ENCODE results near the gene TBL2. TPM values are rescaled to one million over a fixed set of nuclear protein-coding genes. Genes with fewer than 3 reads are reported as not detected.
"Not testable (repeated sequence)": the region's sequence is repeated elsewhere in the genome, so short reads cannot be mapped to it uniquely, and the experiment has no call there.

TBL2 gene
- total RNA-seq, 1 donor from 2014 or later = 9.6 TPM

GRCh38 chr7:73615886-73616285, 37.5 kb upstream of the TBL2 start:
- intact Hi-C loops (cut with micrococcal nuclease) = no loop called here
- peaks cover 55% of the 10 kb centered on the region for H3K27me3 ChIP-seq (ENCODE audit: low read depth)
- no peak for DNase-seq

DNA sequence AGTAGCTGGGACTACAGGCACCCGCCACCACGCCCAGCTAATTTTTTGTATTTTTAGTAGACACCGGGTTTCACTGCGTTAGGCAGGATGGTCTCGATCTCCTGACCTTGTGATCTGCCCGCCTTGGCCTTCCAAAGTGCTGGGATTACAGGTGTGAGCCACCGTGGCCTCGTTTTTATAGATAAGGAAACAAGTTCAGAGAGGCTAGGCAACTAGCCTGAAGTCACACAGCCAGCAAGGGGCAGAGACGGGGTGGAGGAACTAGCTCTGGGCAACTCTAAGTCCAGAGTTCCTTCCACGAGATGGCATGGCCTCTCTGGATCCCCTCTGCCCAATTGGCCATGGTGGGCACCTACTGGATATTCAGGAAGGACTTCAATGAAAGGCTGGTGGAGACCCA, 36.6 kb upstream of the TBL2 start:
- H3K4me1 ChIP-seq; DNase-seq; intact Hi-C loops (cut with micrococcal nuclease); H3K9me3 ChIP-seq (replicated peaks); H3K27ac ChIP-seq (replicated peaks); H3K4me3 ChIP-seq; H3K36me3 ChIP-seq: not testable (repeated sequence)
- peaks cover 55% of the 10 kb centered on the region for H3K27me3 ChIP-seq (ENCODE audit: low read depth)

More at GRCh38 chr7:73615886-73616285, 37.5 kb upstream of the TBL2 start:
- TF ChIP-seq, protein P1, sequence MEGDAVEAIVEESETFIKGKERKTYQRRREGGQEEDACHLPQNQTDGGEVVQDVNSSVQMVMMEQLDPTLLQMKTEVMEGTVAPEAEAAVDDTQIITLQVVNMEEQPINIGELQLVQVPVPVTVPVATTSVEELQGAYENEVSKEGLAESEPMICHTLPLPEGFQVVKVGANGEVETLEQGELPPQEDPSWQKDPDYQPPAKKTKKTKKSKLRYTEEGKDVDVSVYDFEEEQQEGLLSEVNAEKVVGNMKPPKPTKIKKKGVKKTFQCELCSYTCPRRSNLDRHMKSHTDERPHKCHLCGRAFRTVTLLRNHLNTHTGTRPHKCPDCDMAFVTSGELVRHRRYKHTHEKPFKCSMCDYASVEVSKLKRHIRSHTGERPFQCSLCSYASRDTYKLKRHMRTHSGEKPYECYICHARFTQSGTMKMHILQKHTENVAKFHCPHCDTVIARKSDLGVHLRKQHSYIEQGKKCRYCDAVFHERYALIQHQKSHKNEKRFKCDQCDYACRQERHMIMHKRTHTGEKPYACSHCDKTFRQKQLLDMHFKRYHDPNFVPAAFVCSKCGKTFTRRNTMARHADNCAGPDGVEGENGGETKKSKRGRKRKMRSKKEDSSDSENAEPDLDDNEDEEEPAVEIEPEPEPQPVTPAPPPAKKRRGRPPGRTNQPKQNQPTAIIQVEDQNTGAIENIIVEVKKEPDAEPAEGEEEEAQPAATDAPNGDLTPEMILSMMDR (IDR thresholded peaks at IDR 0.05; ENCODE audit: borderline replicate concordance) = no peak
- Histone ChIP-seq H3K4me3 (no peak overlapping the region), H3K36me3 (no peaks in the 10 kb centered on the region), H3K9me3 (replicated peaks) (no peaks in the 10 kb centered on the region), H3K27ac (replicated peaks) (no peak overlapping the region), H3K4me1 (no peaks in the 10 kb centered on the region)

- H3K27ac ChIP-seq (replicated peaks) = no peak overlapping the region
- H3K27me3 ChIP-seq (ENCODE audit: low read depth) = peaks cover 59% of the 10 kb centered on the region
- intact Hi-C loops (cut with micrococcal nuclease) = no loop called here
- H3K36me3 ChIP-seq = no peaks in the 10 kb centered on the region
- H3K4me1 ChIP-seq = no peaks in the 10 kb centered on the region
- DNase-seq = no peak
- TF ChIP-seq, protein P1 (IDR thresholded peaks at IDR 0.05; ENCODE audit: borderline replicate concordance) = no peak
- H3K4me3 ChIP-seq = no peak overlapping the region
- no peaks in the 10 kb centered on the region for H3K9me3 ChIP-seq (replicated peaks)
These were observed 35.8 kb upstream of the TBL2 start for GRCh38 chr7:73613954-73614735.

DNA sequence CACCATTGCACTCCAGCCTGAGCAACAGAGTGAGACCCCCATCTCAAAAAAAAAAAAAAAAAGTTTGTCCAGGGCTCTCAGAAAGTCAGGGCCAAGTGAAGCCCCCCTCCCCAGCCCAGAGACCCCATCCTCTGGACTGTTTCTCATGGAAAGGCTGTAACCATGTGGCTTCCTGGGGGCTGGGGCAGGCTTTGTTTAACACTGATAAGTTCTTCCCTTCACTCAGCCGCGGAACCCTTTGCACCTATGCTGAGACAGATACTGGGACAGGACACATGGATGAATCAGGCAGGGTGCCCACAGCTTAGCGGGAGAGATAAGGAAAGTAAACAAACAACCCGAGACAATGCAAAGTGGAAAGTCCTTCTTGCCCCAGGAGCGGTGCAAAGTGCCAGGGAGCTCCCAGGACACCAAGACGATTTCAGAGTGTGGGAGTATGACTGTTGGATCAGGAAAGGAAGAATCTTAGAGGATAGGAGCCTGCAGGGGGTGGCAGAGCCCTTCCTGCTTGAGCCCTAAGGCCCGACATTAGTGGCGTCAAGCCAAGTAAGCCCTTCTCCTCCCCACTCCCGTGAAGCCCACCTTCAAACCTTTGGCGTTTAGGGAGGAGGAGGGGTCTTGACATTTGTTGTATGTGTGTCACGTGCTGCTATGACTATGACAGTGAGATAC, 34.4 kb upstream of the TBL2 start:
- H3K4me3 ChIP-seq = no peak overlapping the region
- DNase-seq = no peak
- no peak overlapping the region for H3K27ac ChIP-seq (replicated peaks)
- TF ChIP-seq, protein P1 (IDR thresholded peaks at IDR 0.05; ENCODE audit: borderline replicate concordance) = no peak
- no peaks in the 10 kb centered on the region for H3K4me1 ChIP-seq
- H3K9me3 ChIP-seq (replicated peaks) = no peaks in the 10 kb centered on the region
- H3K36me3 ChIP-seq = no peaks in the 10 kb centered on the region
- intact Hi-C loops (cut with micrococcal nuclease) = no loop called here
- peaks cover 59% of the 10 kb centered on the region for H3K27me3 ChIP-seq (ENCODE audit: low read depth)

DNA sequence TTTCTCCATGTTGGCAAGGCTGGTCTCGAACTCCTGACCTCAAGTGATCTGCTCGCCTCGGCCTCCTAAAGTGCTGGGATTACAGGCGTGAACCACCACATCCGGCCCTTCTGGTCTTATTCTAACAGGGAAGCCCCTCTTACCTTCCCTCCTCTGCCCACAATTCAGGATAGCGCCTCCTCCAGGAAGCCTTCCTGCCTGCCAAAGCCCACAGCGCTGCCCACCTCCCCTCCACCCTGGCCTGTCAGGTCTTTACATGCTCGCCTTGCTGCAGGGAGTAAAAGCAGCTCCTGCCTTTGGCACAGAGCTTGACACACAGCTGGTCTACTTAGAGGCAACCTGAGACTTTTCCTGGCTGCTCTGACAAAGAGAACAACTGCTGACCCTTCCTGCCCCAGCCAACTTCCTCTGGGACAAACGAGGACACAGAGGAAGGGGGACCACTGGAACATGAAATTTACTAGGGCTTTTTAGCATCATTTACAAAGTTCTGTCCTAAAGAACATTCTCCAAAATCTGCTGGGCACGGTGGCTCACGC, 32.7 kb upstream of the TBL2 start:
- Histone ChIP-seq H3K9me3 (replicated peaks) (no peaks in the 10 kb centered on the region), H3K4me3 (no peak overlapping the region), H3K36me3 (no peaks in the 10 kb centered on the region), H3K27ac (replicated peaks) (no peak overlapping the region), H3K27me3 (ENCODE audit: low read depth) (peaks cover 71% of the 10 kb centered on the region), H3K4me1 (peaks cover 4% of the 10 kb centered on the region)
- intact Hi-C loops (cut with micrococcal nuclease) = no loop called here
- TF ChIP-seq, protein P1 (IDR thresholded peaks at IDR 0.05; ENCODE audit: borderline replicate concordance) = no peak
- no peak for DNase-seq

- H3K36me3 ChIP-seq = no peaks in the 10 kb centered on the region
- TF ChIP-seq, protein P1 (IDR thresholded peaks at IDR 0.05; ENCODE audit: borderline replicate concordance) = no peak
- no peak overlapping the region for H3K4me3 ChIP-seq
- no peak overlapping the region for H3K27ac ChIP-seq (replicated peaks)
- peaks cover 4% of the 10 kb centered on the region for H3K4me1 ChIP-seq
- no peaks in the 10 kb centered on the region for H3K9me3 ChIP-seq (replicated peaks)
- intact Hi-C loops (cut with micrococcal nuclease) = no loop called here
- DNase-seq = no peak
- H3K27me3 ChIP-seq (ENCODE audit: low read depth) = peaks cover 71% of the 10 kb centered on the region
These were observed 31.7 kb upstream of the TBL2 start for GRCh38 chr7:73610105-73610504.

GRCh38 chr7:73607692-73607983, 29.3 kb upstream of the TBL2 start:
- H3K27me3 ChIP-seq (ENCODE audit: low read depth) = peaks cover 63% of the 10 kb centered on the region
- H3K9me3 ChIP-seq (replicated peaks); H3K36me3 ChIP-seq; H3K4me3 ChIP-seq; H3K4me1 ChIP-seq; H3K27ac ChIP-seq (replicated peaks); DNase-seq: not testable (repeated sequence)
- intact Hi-C loops (cut with micrococcal nuclease) = loop anchor here (5.0 kb wide), 1 partner anchor 120 kb away; no protein-coding TSS in a partner anchor

Data from left ventricle myocardium inferior (tissue), 1 donor.